Fibroblast of lung (primary cell): ENCODE measurements around the gene GPC3. TPM values are rescaled to one million over a fixed set of nuclear protein-coding genes. Genes with fewer than 3 reads are reported as not detected.

Source experiments
- DNase-seq, 2 donors: peaks; one replicate each; pipeline versions ENCODE4 v3.0.0 to v3.0.0-alpha.2; 2010; ENCODE audit warnings: low read depth in 2 of 2
- H2AFZ ChIP-seq: 2 replicates; pipeline ENCODE4 v1.5.1; 2012; ENCODE audit warnings: low read length, control low read depth, inconsistent platforms
- H3K27ac ChIP-seq: 2 replicates; pipeline ENCODE4 v1.5.1; 2011; ENCODE audit warnings: low read length, control low read depth; ENCODE audit not compliant: insufficient read depth
- H3K27me3 ChIP-seq: 2 replicates; pipeline ENCODE4 v1.5.1; 2011; ENCODE audit warnings: mild to moderate bottlenecking, low read length; ENCODE audit not compliant: control insufficient read depth, insufficient read depth
- H3K36me3 ChIP-seq: 2 replicates; pipeline ENCODE4 v1.5.1; 2011; ENCODE audit warnings: low read length; ENCODE audit not compliant: control insufficient read depth, insufficient read depth
- H3K4me1 ChIP-seq: 2 replicates; pipeline ENCODE4 v1.5.1; 2011; ENCODE audit warnings: low read length; ENCODE audit not compliant: control insufficient read depth, insufficient read depth; ENCODE audit errors: extremely low read depth
- H3K4me2 ChIP-seq: 2 replicates; pipeline ENCODE4 v1.5.1; 2011; ENCODE audit warnings: low read length, control low read depth; ENCODE audit not compliant: insufficient read depth; ENCODE audit errors: extremely low read depth
- H3K4me3 ChIP-seq, 4 experiments: fragments of 200-600 bp in 1 of 4; sonication (generic) in 1 of 4; replicated peaks in 1 of 4; 2 replicates each; pipeline ENCODE4 v1.5.1; 2011 to 2016; ENCODE audit warnings: low read length in 4 of 4, low read depth in 3 of 4, mild to moderate bottlenecking in 3 of 4, control low read depth in 2 of 4, inconsistent platforms in 1 of 4, mixed read lengths in 1 of 4; ENCODE audit not compliant: insufficient read depth in 1 of 4; ENCODE audit errors: control extremely low read depth in 1 of 4
- H3K79me2 ChIP-seq: 2 replicates; pipeline ENCODE4 v1.5.1; 2012; ENCODE audit warnings: mild to moderate bottlenecking, low read length, inconsistent platforms; ENCODE audit not compliant: control insufficient read depth, insufficient read depth
- H3K9ac ChIP-seq: 2 replicates; pipeline ENCODE4 v1.5.1; 2011; ENCODE audit warnings: mild to moderate bottlenecking, low read length, control low read depth; ENCODE audit not compliant: insufficient read depth
- H3K9me3 ChIP-seq: 2 replicates; pipeline ENCODE4 v1.5.1; 2012; ENCODE audit warnings: low read depth, low read length; ENCODE audit not compliant: control insufficient read depth, insufficient read depth
- H4K20me1 ChIP-seq: 2 replicates; pipeline ENCODE4 v1.5.1; 2011; ENCODE audit warnings: low read length; ENCODE audit not compliant: control insufficient read depth, insufficient read depth; ENCODE audit errors: extremely low read depth
- EZH2 ChIP-seq: IDR thresholded peaks from 2 replicates; pipeline ENCODE4 v1.5.1; 2012; ENCODE audit warnings: low read length, control low read depth, mild to moderate bottlenecking; ENCODE audit errors: missing control alignments
- polyA plus RNA-seq, 2 donors: library from polyadenylated mRNA; depleted of rRNA in 1 of 2; stranded (reverse) in 1 of 2; unstranded in 1 of 2; fragments of >200 nt; gene quantifications; 2 replicates each; pipeline ENCODE4 v1.2.1, GENCODE V29; 2011 to 2012; ENCODE audit warnings: missing spikeins in 1 of 2
- total RNA-seq: library from RNA; depleted of rRNA; stranded (reverse); fragments of >200 nt; gene quantifications from 2 replicates; pipeline ENCODE4 v1.2.1, GENCODE V29; 2014
- TF ChIP-seq, protein P1 (sequence below), 2 donors: IDR thresholded peaks in 1 of 2; conservative IDR thresholded peaks in 1 of 2; 1 replicate in 1 of 2; 2 replicates in 1 of 2; pipeline ENCODE4 v1.5.1; 2011 to 2012; ENCODE audit warnings: low read length in 2 of 2, control low read depth in 1 of 2, inconsistent platforms in 1 of 2, low read depth in 1 of 2, mild to moderate bottlenecking in 1 of 2

Gene GPC3
- total and polyA plus RNA-seq, 2 donors (not counting 1 experiment from before 2014, with no cell fraction given), result 6.4 to 7.1 TPM

DNA sequence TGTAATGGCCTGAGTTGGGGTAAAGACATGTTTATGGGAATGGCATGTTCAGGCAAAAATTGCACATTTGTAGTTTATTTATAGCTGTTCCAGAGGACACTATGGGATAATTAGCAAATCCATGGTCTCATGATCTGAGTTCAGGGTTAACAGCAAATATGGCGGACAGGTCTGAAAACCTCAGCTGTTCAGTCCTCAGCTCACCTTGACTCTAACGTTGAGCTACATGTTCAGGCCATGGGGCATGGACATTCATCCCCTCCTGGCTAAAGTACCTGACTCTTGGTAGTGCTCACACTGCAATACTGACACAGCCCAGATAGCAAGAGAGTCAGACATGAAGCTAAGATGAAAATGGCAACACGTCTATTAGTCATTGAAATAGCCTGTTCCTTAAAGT is 408.5 kb downstream of the GPC3 start:
- H2AFZ ChIP-seq, result no peak overlapping the region
- no peaks in the 10 kb centered on the region for H3K4me1 ChIP-seq
- no peak overlapping the region for H3K27ac ChIP-seq
- DNase-seq, result no peak
- H3K9ac ChIP-seq, result no peak overlapping the region
- no peaks in the 10 kb centered on the region for H3K9me3 ChIP-seq
- H3K4me2 ChIP-seq, result no peak overlapping the region
- H3K4me3 ChIP-seq, result no peak overlapping the region
- no peaks in the 10 kb centered on the region for H3K27me3 ChIP-seq
- TF ChIP-seq, protein P1, sequence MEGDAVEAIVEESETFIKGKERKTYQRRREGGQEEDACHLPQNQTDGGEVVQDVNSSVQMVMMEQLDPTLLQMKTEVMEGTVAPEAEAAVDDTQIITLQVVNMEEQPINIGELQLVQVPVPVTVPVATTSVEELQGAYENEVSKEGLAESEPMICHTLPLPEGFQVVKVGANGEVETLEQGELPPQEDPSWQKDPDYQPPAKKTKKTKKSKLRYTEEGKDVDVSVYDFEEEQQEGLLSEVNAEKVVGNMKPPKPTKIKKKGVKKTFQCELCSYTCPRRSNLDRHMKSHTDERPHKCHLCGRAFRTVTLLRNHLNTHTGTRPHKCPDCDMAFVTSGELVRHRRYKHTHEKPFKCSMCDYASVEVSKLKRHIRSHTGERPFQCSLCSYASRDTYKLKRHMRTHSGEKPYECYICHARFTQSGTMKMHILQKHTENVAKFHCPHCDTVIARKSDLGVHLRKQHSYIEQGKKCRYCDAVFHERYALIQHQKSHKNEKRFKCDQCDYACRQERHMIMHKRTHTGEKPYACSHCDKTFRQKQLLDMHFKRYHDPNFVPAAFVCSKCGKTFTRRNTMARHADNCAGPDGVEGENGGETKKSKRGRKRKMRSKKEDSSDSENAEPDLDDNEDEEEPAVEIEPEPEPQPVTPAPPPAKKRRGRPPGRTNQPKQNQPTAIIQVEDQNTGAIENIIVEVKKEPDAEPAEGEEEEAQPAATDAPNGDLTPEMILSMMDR (conservative IDR thresholded peaks at IDR 0.05 in 1 of 2, IDR thresholded peaks at IDR 0.05 in 1 of 2; ENCODE audit: low read depth in 1 of 2, low read length in 2 of 2), result no peak
- TF ChIP-seq EZH2, result no peak
- no peaks in the 10 kb centered on the region for H4K20me1 ChIP-seq
- no peaks in the 10 kb centered on the region for H3K79me2 ChIP-seq
- H3K36me3 ChIP-seq, result no peaks in the 10 kb centered on the region

DNA sequence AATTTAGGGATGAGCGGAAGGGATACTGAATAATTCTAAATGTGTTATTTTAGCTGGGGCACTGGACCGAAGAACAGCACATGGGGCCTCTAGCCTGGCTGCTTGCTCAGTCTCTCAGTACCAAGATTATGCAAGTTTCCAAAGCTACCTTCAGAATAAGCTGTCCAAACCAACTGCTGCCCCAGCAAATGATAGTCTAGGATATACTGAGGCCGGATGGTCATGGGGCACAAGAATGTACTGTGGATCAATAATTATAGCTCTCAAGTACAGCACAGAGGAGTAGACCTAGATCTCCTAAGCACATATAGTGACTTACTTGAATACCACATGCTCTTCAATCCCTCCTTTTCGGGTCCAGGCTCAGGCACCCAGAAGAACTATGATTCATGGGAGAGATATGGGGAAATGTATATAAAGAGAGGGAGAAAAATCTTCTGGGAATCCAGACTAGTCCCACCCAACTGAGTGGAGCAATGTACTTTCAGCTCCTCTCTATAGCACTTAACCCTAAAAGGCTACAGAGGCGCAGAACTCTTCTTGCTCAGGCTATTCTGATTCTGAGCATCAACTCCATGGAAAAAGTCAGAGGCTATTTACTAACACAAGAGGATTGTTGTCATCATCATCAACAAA is 409.8 kb downstream of the GPC3 start:
- no peaks in the 10 kb centered on the region for H3K4me1 ChIP-seq
- no peaks in the 10 kb centered on the region for H3K27me3 ChIP-seq
- no peak overlapping the region for H3K9ac ChIP-seq
- TF ChIP-seq EZH2, result no peak
- TF ChIP-seq, protein P1 (conservative IDR thresholded peaks at IDR 0.05 in 1 of 2, IDR thresholded peaks at IDR 0.05 in 1 of 2; ENCODE audit: low read depth in 1 of 2, low read length in 2 of 2), result no peak
- H3K36me3 ChIP-seq, result no peaks in the 10 kb centered on the region
- no peak overlapping the region for H3K4me3 ChIP-seq
- H3K27ac ChIP-seq, result no peak overlapping the region
- H3K79me2 ChIP-seq, result no peaks in the 10 kb centered on the region
- H2AFZ ChIP-seq, result no peak overlapping the region
- no peaks in the 10 kb centered on the region for H4K20me1 ChIP-seq
- H3K9me3 ChIP-seq, result no peaks in the 10 kb centered on the region
- H3K4me2 ChIP-seq, result no peak overlapping the region
- DNase-seq, result peak in 1 of 2 donors; percentile 22

DNA sequence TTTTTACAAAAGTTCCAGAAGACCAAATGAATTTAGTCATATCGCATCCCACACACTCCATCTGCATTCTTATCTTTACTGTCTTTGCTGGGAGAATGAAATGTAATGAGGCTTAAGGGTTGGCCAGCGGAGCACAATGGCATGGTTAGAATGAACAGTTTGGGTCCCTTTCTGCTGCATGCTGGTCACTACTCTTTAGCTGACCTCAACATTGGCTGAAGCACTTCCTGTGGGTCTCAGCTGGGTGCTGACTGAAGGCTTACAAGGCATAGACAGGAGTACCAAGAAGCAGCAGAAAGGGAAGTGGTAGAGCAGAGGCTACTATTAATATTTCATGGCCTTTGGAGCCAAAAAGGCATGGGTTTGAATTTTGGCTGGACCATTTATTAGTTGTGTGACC is 410.7 kb downstream of the GPC3 start:
- Histone ChIP-seq H3K36me3 (no peaks in the 10 kb centered on the region), H3K4me1 (no peaks in the 10 kb centered on the region), H3K9ac (no peak overlapping the region), H3K27me3 (no peaks in the 10 kb centered on the region), H3K4me2 (no peak overlapping the region), H3K9me3 (no peaks in the 10 kb centered on the region), H3K79me2 (no peaks in the 10 kb centered on the region), H4K20me1 (no peaks in the 10 kb centered on the region), H3K4me3 (no peak overlapping the region), H3K27ac (no peak overlapping the region), H2AFZ (no peak overlapping the region)
- TF ChIP-seq, protein P1 (conservative IDR thresholded peaks at IDR 0.05 in 1 of 2, IDR thresholded peaks at IDR 0.05 in 1 of 2; ENCODE audit: low read depth in 1 of 2, low read length in 2 of 2), result no peak
- no peak for TF ChIP-seq EZH2
- peak in 1 of 2 donors; percentile 79 for DNase-seq
